Prostate gland (tissue), 2 donors: Measurements from ENCODE around the gene GDPD5.

Source experiments
- POLR2A ChIP-seq: fragments of 450-650 bp; IDR thresholded peaks from one replicate; pipeline ENCODE4 v1.6.1; 2016; ENCODE audit warnings: antibody characterized with exemption, mild to moderate bottlenecking
- POLR2AphosphoS5 ChIP-seq: sonication (generic); formaldehyde crosslinking; IDR thresholded peaks from one replicate; pipeline ENCODE4 v1.6.1; 2017; ENCODE audit warnings: antibody characterized with exemption
- TF ChIP-seq, protein P1 (sequence below), 4 experiments: fragments of 200-600 bp in 2 of 4; fragments of 450-650 bp in 2 of 4; sonication (generic) in 2 of 4; IDR thresholded peaks; 1 replicate in 3 of 4; 2 replicates in 1 of 4; pipeline ENCODE4 v1.5.1; 2016 to 2019; ENCODE audit warnings: antibody characterized with exemption in 4 of 4, mild to moderate bottlenecking in 2 of 4, moderate library complexity in 2 of 4

DNA sequence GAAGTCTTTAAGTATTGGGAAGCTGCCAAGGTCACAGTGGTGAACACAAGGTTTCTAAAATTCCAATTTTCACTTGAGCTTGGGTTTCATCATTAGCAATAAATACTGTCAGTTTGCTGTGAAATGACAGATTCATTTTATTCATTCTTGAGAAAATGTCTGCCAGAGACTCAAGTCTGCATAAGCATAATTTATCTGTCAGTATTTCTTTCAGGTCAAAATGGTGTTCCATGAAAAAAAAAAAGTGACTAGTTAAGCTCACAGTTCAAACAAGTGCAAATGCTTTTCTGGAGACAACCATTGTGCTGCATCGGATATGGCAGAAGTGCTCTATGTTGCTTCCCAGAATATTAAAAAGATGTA, 8.1 kb upstream of the GDPD5 start:
- TF ChIP-seq POLR2AphosphoS5 = no peak
- TF ChIP-seq, protein P1, sequence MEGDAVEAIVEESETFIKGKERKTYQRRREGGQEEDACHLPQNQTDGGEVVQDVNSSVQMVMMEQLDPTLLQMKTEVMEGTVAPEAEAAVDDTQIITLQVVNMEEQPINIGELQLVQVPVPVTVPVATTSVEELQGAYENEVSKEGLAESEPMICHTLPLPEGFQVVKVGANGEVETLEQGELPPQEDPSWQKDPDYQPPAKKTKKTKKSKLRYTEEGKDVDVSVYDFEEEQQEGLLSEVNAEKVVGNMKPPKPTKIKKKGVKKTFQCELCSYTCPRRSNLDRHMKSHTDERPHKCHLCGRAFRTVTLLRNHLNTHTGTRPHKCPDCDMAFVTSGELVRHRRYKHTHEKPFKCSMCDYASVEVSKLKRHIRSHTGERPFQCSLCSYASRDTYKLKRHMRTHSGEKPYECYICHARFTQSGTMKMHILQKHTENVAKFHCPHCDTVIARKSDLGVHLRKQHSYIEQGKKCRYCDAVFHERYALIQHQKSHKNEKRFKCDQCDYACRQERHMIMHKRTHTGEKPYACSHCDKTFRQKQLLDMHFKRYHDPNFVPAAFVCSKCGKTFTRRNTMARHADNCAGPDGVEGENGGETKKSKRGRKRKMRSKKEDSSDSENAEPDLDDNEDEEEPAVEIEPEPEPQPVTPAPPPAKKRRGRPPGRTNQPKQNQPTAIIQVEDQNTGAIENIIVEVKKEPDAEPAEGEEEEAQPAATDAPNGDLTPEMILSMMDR (IDR thresholded peaks at IDR 0.05) = no peak
- no peak for TF ChIP-seq POLR2A
